ENCODE data around the gene PPP1R12B. TPM values are rescaled to one million over a fixed set of nuclear protein-coding genes. Genes with fewer than 3 reads are reported as not detected.

PPP1R12B gene
- total and polyA plus RNA-seq, 2 donors, result 7.5 to 8.2 TPM

DNA sequence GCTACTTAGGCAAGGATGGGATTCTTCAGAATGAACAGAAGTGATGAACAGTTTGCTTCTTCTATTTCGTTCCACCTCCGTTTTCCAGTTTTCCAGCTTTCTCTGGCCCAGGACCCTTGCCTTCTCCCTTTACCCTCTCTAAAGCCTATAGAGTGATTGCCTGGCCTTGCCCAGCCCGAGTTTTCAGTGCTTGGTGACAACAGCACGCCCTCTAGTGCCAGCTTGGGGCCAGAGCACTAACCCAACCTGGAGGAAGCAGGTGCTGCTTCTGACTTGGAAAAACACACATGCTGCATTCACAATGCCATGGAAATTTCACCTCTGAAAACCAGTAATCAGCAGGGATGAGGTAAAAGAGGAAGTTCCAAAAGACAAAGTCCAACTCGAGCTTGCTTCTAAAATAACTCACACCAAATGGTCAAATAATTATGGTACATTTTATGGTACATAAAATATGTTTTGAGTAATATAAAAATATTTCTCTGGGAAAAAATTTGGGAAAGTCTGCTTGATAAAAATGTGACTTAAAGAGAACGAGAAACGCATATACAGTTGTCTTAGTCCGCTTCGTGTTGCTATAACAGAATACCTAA, 32.8 kb upstream of the PPP1R12B start:
- Histone ChIP-seq H3K9me3 (ENCODE audit: control insufficient read depth in 2 of 2, insufficient read depth in 1 of 2, low read length in 1 of 2) (no peaks in the 10 kb centered on the region), H3K4me1 (ENCODE audit: control insufficient read depth in 2 of 2, insufficient read depth in 2 of 2, low read length in 2 of 2) (peaks cover 0 to 4% of the 10 kb centered on the region in 2 donors), H3K27me3 (ENCODE audit: control insufficient read depth in 2 of 2, insufficient read depth in 1 of 2, low read length in 1 of 2) (peaks cover 0 to 19% of the 10 kb centered on the region in 2 donors), H3K4me3 (ENCODE audit: low read length in 2 of 2) (no peak overlapping the region), H3K36me3 (ENCODE audit: control insufficient read depth in 2 of 2, insufficient read depth in 2 of 2, low read length in 1 of 2) (no peaks in the 10 kb centered on the region), H3K27ac (ENCODE audit: low read depth in 1 of 2, low read length in 1 of 2) (no peak overlapping the region)
- peak; percentile 41 to 85 (median 66) for DNase-seq (ENCODE audit: low read depth in 6 of 9, low spot score in 9 of 9)
- 29% methylated on average over 9 of the region's 9 CpGs for WGBS

DNA sequence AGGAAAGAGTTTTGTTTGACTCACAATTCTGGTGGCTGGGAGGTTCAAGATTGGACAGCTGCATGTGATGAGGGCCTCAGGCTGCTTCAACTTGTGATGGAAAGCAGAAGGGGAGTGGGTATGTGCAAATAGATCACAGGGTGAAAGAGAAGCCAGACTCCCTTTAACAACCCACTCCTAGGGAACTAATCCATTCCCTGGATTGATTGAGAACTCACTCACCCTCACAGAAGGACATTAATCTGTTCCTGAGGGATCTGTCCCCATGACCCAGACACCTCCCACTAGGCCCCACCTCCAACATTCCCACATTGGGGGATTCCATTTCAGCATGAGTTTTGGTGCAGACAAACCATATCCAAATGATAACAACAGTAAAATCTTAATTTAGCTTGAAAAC, 32.3 kb upstream of the PPP1R12B start:
- H3K4me1 ChIP-seq (ENCODE audit: control insufficient read depth in 2 of 2, insufficient read depth in 2 of 2, low read length in 2 of 2), result peaks cover 0 to 4% of the 10 kb centered on the region in 2 donors
- peaks cover 0 to 19% of the 10 kb centered on the region in 2 donors for H3K27me3 ChIP-seq (ENCODE audit: control insufficient read depth in 2 of 2, insufficient read depth in 1 of 2, low read length in 1 of 2)
- no peak overlapping the region for H3K4me3 ChIP-seq (ENCODE audit: low read length in 2 of 2)
- no peak for DNase-seq (ENCODE audit: low read depth in 6 of 9, low spot score in 9 of 9)
- H3K36me3 ChIP-seq (ENCODE audit: control insufficient read depth in 2 of 2, insufficient read depth in 2 of 2, low read length in 1 of 2), result no peaks in the 10 kb centered on the region
- no peaks in the 10 kb centered on the region for H3K9me3 ChIP-seq (ENCODE audit: control insufficient read depth in 2 of 2, insufficient read depth in 1 of 2, low read length in 1 of 2)
- H3K27ac ChIP-seq (ENCODE audit: low read depth in 1 of 2, low read length in 1 of 2), result no peak overlapping the region

DNA sequence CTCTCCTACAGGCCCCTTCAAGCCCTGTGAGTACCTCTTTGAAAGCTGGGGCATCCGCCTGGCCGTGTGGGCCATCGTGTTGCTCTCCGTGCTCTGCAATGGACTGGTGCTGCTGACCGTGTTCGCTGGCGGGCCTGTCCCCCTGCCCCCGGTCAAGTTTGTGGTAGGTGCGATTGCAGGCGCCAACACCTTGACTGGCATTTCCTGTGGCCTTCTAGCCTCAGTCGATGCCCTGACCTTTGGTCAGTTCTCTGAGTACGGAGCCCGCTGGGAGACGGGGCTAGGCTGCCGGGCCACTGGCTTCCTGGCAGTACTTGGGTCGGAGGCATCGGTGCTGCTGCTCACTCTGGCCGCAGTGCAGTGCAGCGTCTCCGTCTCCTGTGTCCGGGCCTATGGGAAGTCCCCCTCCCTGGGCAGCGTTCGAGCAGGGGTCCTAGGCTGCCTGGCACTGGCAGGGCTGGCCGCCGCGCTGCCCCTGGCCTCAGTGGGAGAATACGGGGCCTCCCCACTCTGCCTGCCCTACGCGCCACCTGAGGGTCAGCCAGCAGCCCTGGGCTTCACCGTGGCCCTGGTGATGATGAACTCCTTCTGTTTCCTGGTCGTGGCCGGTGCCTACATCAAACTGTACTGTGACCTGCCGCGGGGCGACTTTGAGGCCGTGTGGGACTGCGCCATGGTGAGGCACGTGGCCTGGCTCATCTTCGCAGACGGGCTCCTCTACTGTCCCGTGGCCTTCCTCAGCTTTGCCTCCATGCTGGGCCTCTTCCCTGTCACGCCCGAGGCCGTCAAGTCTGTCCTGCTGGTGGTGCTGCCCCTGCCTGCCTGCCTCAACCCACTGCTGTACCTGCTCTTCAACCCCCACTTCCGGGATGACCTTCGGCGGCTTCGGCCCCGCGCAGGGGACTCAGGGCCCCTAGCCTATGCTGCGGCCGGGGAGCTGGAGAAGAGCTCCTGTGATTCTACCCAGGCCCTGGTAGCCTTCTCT, 30.3 kb upstream of the PPP1R12B start:
- Histone ChIP-seq H3K9me3 (ENCODE audit: control insufficient read depth in 2 of 2, insufficient read depth in 1 of 2, low read length in 1 of 2) (no peaks in the 10 kb centered on the region), H3K4me3 (ENCODE audit: low read length in 2 of 2) (no peak overlapping the region), H3K27ac (ENCODE audit: low read depth in 1 of 2, low read length in 1 of 2) (no peak overlapping the region), H3K27me3 (ENCODE audit: control insufficient read depth in 2 of 2, insufficient read depth in 1 of 2, low read length in 1 of 2) (peaks cover 0 to 9% of the 10 kb centered on the region in 2 donors), H3K4me1 (ENCODE audit: control insufficient read depth in 2 of 2, insufficient read depth in 2 of 2, low read length in 2 of 2) (no peaks in the 10 kb centered on the region), H3K36me3 (ENCODE audit: control insufficient read depth in 2 of 2, insufficient read depth in 2 of 2, low read length in 1 of 2) (no peaks in the 10 kb centered on the region)
- no peak for DNase-seq (ENCODE audit: low read depth in 6 of 9, low spot score in 9 of 9)
- WGBS, result 97% methylated on average over 52 of the region's 52 CpGs

DNA sequence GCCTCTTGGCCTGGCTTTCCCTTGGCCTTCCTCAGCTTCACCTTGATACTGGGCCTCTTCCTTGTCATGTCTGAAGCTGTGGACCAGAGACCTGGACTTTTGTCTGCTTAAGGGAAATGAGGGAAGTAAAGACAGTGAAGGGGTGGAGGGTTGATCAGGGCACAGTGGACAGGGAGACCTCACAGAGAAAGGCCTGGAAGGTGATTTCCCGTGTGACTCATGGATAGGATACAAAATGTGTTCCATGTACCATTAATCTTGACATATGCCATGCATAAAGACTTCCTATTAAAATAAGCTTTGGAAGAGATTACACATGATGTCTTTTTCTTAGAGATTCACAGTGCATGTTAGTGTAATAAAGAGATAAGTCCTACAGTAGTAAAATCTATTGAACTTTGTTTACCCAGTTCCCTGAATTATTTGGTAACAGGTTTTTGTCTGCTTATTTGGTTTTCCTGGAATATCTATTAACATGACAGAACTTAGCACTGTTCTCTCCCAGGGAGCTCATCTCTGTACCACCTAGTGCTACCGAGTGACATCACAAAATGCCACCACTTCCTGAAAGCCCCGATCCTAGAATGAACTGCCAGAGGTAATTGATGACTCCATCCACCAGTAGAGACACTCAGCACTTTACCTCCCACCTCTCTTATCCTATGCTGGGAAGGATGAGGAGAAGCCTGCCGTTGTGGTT, 29.0 kb upstream of the PPP1R12B start:
- H3K27ac ChIP-seq (ENCODE audit: low read depth in 1 of 2, low read length in 1 of 2), result no peak overlapping the region
- no peaks in the 10 kb centered on the region for H3K36me3 ChIP-seq (ENCODE audit: control insufficient read depth in 2 of 2, insufficient read depth in 2 of 2, low read length in 1 of 2)
- no peaks in the 10 kb centered on the region for H3K4me1 ChIP-seq (ENCODE audit: control insufficient read depth in 2 of 2, insufficient read depth in 2 of 2, low read length in 2 of 2)
- WGBS, result 78% methylated on average over 4 of the region's 4 CpGs
- H3K4me3 ChIP-seq (ENCODE audit: low read length in 2 of 2), result no peak overlapping the region
- DNase-seq (ENCODE audit: low read depth in 6 of 9, low spot score in 9 of 9), result no peak
- no peaks in the 10 kb centered on the region for H3K9me3 ChIP-seq (ENCODE audit: control insufficient read depth in 2 of 2, insufficient read depth in 1 of 2, low read length in 1 of 2)
- H3K27me3 ChIP-seq (ENCODE audit: control insufficient read depth in 2 of 2, insufficient read depth in 1 of 2, low read length in 1 of 2), result peaks cover 0 to 9% of the 10 kb centered on the region in 2 donors

DNA sequence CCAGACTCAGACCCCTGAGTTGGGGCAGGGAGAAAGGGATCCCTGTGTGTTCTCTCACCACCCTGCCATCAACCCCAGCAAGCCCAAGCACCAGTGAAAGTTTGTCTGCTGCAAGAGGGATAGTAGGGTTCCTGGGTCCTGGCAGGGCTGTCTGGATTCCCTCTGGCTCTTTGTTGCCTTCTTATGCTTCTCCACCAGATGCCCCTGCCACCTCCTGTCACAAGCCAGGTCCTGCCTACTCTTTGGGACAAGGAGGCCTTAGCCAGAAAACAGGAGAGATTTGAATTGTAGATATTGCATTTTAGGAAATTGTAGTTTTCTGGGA, 28.5 kb upstream of the PPP1R12B start:
- no peak overlapping the region for H3K4me3 ChIP-seq (ENCODE audit: low read length in 2 of 2)
- no peak overlapping the region for H3K27ac ChIP-seq (ENCODE audit: low read depth in 1 of 2, low read length in 1 of 2)
- no peaks in the 10 kb centered on the region for H3K4me1 ChIP-seq (ENCODE audit: control insufficient read depth in 2 of 2, insufficient read depth in 2 of 2, low read length in 2 of 2)
- no peaks in the 10 kb centered on the region for H3K9me3 ChIP-seq (ENCODE audit: control insufficient read depth in 2 of 2, insufficient read depth in 1 of 2, low read length in 1 of 2)
- H3K27me3 ChIP-seq (ENCODE audit: control insufficient read depth in 2 of 2, insufficient read depth in 1 of 2, low read length in 1 of 2), result peaks cover 0 to 5% of the 10 kb centered on the region in 2 donors
- no peaks in the 10 kb centered on the region for H3K36me3 ChIP-seq (ENCODE audit: control insufficient read depth in 2 of 2, insufficient read depth in 2 of 2, low read length in 1 of 2)
- no peak for DNase-seq (ENCODE audit: low read depth in 6 of 9, low spot score in 9 of 9)

DNA sequence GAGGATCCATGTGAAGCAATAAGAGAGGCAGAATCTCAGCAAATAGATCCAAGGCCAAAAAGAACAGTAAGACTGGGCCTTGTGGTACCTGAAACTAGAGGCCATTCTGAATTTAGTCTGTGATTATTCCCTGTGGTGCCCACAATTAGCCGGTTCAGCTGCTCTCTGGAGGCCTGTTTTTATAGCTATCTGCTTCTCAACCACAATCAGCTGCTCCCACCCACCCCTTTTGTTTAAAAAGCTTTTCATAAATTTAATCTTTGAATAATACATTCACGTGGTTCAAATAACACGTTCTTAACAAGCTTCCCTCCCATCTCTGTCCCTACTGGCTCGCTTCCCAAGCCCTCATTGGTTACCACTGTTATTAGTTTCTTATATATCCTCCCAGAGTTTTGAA, 24.8 kb upstream of the PPP1R12B start:
- Histone ChIP-seq H3K36me3 (ENCODE audit: control insufficient read depth in 2 of 2, insufficient read depth in 2 of 2, low read length in 1 of 2) (peaks cover under 1 to 7% of the 10 kb centered on the region in 2 donors), H3K4me1 (ENCODE audit: control insufficient read depth in 2 of 2, insufficient read depth in 2 of 2, low read length in 2 of 2) (no peaks in the 10 kb centered on the region), H3K27me3 (ENCODE audit: control insufficient read depth in 2 of 2, insufficient read depth in 1 of 2, low read length in 1 of 2) (peaks cover 0 to 4% of the 10 kb centered on the region in 2 donors), H3K9me3 (ENCODE audit: control insufficient read depth in 2 of 2, insufficient read depth in 1 of 2, low read length in 1 of 2) (no peaks in the 10 kb centered on the region), H3K4me3 (ENCODE audit: low read length in 2 of 2) (no peak overlapping the region), H3K27ac (ENCODE audit: low read depth in 1 of 2, low read length in 1 of 2) (no peak overlapping the region)
- WGBS, result 96% methylated on average over 4 of the region's 4 CpGs
- DNase-seq (ENCODE audit: low read depth in 6 of 9, low spot score in 9 of 9), result no peak

DNA sequence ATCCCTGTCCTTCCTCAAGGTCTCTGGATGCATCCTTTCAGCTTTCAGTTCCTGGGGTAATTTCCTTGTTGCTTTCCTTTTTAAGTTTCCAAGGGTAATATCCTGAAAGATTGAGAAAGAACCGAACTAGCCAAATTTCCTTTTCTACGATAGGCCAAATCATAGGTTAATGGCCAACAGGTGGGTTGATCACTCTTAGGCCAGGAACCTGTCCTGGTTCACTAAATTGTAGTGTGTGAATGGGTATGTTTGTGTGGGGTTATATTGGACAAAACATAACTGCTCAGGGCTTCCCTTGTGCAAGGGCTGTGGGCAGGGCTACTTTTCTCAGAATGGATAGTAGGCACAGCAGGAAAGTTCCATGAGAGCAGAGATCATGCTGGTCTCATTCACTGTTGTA, 23.9 kb upstream of the PPP1R12B start:
- Histone ChIP-seq H3K27ac (ENCODE audit: low read depth in 1 of 2, low read length in 1 of 2) (no peak overlapping the region), H3K4me1 (ENCODE audit: control insufficient read depth in 2 of 2, insufficient read depth in 2 of 2, low read length in 2 of 2) (no peaks in the 10 kb centered on the region), H3K27me3 (ENCODE audit: control insufficient read depth in 2 of 2, insufficient read depth in 1 of 2, low read length in 1 of 2) (peaks cover 0 to 4% of the 10 kb centered on the region in 2 donors), H3K9me3 (ENCODE audit: control insufficient read depth in 2 of 2, insufficient read depth in 1 of 2, low read length in 1 of 2) (no peaks in the 10 kb centered on the region), H3K36me3 (ENCODE audit: control insufficient read depth in 2 of 2, insufficient read depth in 2 of 2, low read length in 1 of 2) (peaks cover 9 to 13% of the 10 kb centered on the region in 2 donors), H3K4me3 (ENCODE audit: low read length in 2 of 2) (no peak overlapping the region)
- 97% methylated on average over 2 of the region's 2 CpGs for WGBS
- no peak for DNase-seq (ENCODE audit: low read depth in 6 of 9, low spot score in 9 of 9)

DNA sequence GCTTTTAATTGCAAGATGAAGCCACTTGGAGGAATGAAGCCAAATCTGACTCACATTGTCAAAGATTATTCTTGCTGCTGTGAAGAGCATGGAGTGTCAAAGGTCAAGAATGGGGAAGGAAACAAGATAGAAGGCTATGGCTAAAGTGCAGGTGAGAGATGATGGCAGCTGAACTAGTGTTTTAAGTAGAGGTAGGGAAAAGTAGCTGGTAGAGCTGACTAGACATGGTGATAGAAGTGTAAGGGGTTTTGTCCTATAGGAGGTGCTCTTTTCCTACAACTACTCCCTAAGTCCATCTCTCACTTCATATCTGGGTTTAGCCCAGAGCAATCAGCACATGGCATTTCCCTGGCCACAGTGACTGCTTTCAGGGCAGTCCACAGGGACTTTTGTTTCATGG, 18.6 kb upstream of the PPP1R12B start:
- Histone ChIP-seq H3K36me3 (ENCODE audit: control insufficient read depth in 2 of 2, insufficient read depth in 2 of 2, low read length in 1 of 2) (peaks cover 36 to 56% of the 10 kb centered on the region in 2 donors), H3K4me1 (ENCODE audit: control insufficient read depth in 2 of 2, insufficient read depth in 2 of 2, low read length in 2 of 2) (no peaks in the 10 kb centered on the region), H3K4me3 (ENCODE audit: low read length in 2 of 2) (no peak overlapping the region), H3K27ac (ENCODE audit: low read depth in 1 of 2, low read length in 1 of 2) (no peak overlapping the region), H3K27me3 (ENCODE audit: control insufficient read depth in 2 of 2, insufficient read depth in 1 of 2, low read length in 1 of 2) (no peaks in the 10 kb centered on the region), H3K9me3 (ENCODE audit: control insufficient read depth in 2 of 2, insufficient read depth in 1 of 2, low read length in 1 of 2) (no peaks in the 10 kb centered on the region)
- DNase-seq (ENCODE audit: low read depth in 6 of 9, low spot score in 9 of 9), result no peak

DNA sequence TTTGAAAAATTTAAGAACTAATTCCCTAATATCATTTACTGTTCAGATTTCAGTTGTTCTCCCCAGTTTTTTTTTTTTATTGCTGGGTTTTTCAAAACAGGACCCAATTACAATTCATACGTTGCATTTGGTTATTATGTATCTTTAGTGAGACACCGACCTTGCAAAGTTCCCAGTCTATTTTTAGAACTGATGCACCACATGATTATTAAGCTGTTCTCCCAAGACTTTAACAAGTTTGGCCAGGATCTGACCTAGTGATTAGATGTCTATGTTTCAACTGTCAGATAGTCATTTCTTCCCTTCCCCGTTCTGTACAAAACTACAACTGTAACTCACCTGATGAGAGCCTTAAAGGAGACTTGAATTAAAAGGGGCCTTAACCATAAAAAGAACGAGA, 14.6 kb upstream of the PPP1R12B start:
- WGBS, result 95% methylated on average over 4 of the region's 4 CpGs
- H3K27ac ChIP-seq (ENCODE audit: low read depth in 1 of 2, low read length in 1 of 2), result no peak overlapping the region
- no peaks in the 10 kb centered on the region for H3K27me3 ChIP-seq (ENCODE audit: control insufficient read depth in 2 of 2, insufficient read depth in 1 of 2, low read length in 1 of 2)
- no peaks in the 10 kb centered on the region for H3K9me3 ChIP-seq (ENCODE audit: control insufficient read depth in 2 of 2, insufficient read depth in 1 of 2, low read length in 1 of 2)
- H3K36me3 ChIP-seq (ENCODE audit: control insufficient read depth in 2 of 2, insufficient read depth in 2 of 2, low read length in 1 of 2), result peaks cover 35 to 67% of the 10 kb centered on the region in 2 donors
- DNase-seq (ENCODE audit: low read depth in 6 of 9, low spot score in 9 of 9), result no peak
- H3K4me1 ChIP-seq (ENCODE audit: control insufficient read depth in 2 of 2, insufficient read depth in 2 of 2, low read length in 2 of 2), result no peaks in the 10 kb centered on the region
- no peak overlapping the region for H3K4me3 ChIP-seq (ENCODE audit: low read length in 2 of 2)

Measured in thymus (tissue), 11 donors.